IMR-90 (cell line): ENCODE results near the gene GNRH2. TPM values are rescaled to one million over a fixed set of nuclear protein-coding genes. Genes with fewer than 3 reads are reported as not detected.

Source experiments
- ATAC-seq: fragments of 200-7000 bp; cut with Tn5 transposase; 2 replicates; pipeline ENCODE4 v1.9.1; 2020; ENCODE audit warnings: low read depth, mild to moderate bottlenecking, moderate library complexity
- BruUV-seq: library from RNA; stranded (reverse); fragments of 400-500 nt; replicated peaks from 2 replicates; lab custom pipeline; 2021; lab: Mats Ljungman, UMichigan
- CTCF ChIA-PET: fragments of 300-600 bp; formaldehyde crosslinking; extraction: SDS; loops from one replicate; lab custom pipeline; 2021; ENCODE audit warnings: antibody characterized with exemption; lab: Yijun Ruan, JAX
- POLR2A ChIA-PET: fragments of 300-600 bp; sonication (Branson Sonifier 250); formaldehyde crosslinking; loops from one replicate; lab custom pipeline; 2022; ENCODE audit warnings: antibody characterized with exemption; ENCODE audit not compliant: unreplicated experiment; lab: Charles Lee
- DNase-seq: peaks from one replicate; pipeline ENCODE4 v3.0.0; 2013
- H2AFZ ChIP-seq: replicated peaks from 2 replicates; pipeline ENCODE3; 2013; ENCODE audit warnings: low read length, mild to moderate bottlenecking; ENCODE audit not compliant: poor library complexity
- H2AK5ac ChIP-seq: 2 replicates; pipeline ENCODE4 v1.6.1; 2013; ENCODE audit warnings: low read depth, low read length, inconsistent platforms
- H2AK9ac ChIP-seq: replicated peaks from 2 replicates; pipeline ENCODE3; 2013; ENCODE audit warnings: mild to moderate bottlenecking, low read depth, low read length, moderate library complexity; ENCODE audit not compliant: poor library complexity
- H2BK120ac ChIP-seq: 2 replicates; pipeline ENCODE4 v1.6.1; 2013; ENCODE audit warnings: low read depth, low read length, inconsistent platforms
- H2BK15ac ChIP-seq: 3 replicates; pipeline ENCODE4 v1.6.1; 2013; ENCODE audit warnings: low read depth, low read length, inconsistent platforms
- H2BK20ac ChIP-seq: 2 replicates; pipeline ENCODE4 v1.6.1; 2013; ENCODE audit warnings: low read depth, mild to moderate bottlenecking, inconsistent platforms, low read length, moderate library complexity
- H2BK5ac ChIP-seq: 2 replicates; pipeline ENCODE4 v1.6.1; 2013; ENCODE audit warnings: mild to moderate bottlenecking, low read depth, low read length, inconsistent platforms; ENCODE audit not compliant: poor library complexity, severe bottlenecking
- H3K14ac ChIP-seq: replicated peaks from 2 replicates; pipeline ENCODE4 v1.6.1; 2013; ENCODE audit warnings: low read depth, low read length, inconsistent platforms
- H3K18ac ChIP-seq: 2 replicates; pipeline ENCODE4 v1.6.1; 2013; ENCODE audit warnings: low read depth, low read length, control low read depth
- H3K23ac ChIP-seq: 2 replicates; pipeline ENCODE4 v1.6.1; 2013; ENCODE audit warnings: low read depth, low read length, inconsistent platforms
- H3K27ac ChIP-seq: 2 replicates; pipeline ENCODE4 v1.5.1; 2013; ENCODE audit warnings: mild to moderate bottlenecking, control low read depth, low read length; ENCODE audit not compliant: insufficient read depth
- H3K27me3 ChIP-seq: 2 replicates; pipeline ENCODE4 v1.6.1; 2013; ENCODE audit warnings: low read length; ENCODE audit not compliant: control insufficient read depth, insufficient read depth
- H3K36me3 ChIP-seq: 2 replicates; pipeline ENCODE4 v1.6.1; 2013; ENCODE audit warnings: low read length, mixed read lengths; ENCODE audit not compliant: control insufficient read depth, insufficient read depth
- H3K4ac ChIP-seq: 2 replicates; pipeline ENCODE4 v1.6.1; 2013; ENCODE audit warnings: low read depth, low read length, inconsistent platforms
- H3K4me1 ChIP-seq: 2 replicates; pipeline ENCODE4 v1.6.1; 2013; ENCODE audit warnings: low read length, mixed read lengths; ENCODE audit not compliant: control insufficient read depth, insufficient read depth
- H3K4me2 ChIP-seq: 2 replicates; pipeline ENCODE4 v1.6.1; 2013; ENCODE audit warnings: low read depth, mild to moderate bottlenecking, control low read depth, low read length, moderate library complexity
- H3K4me3 ChIP-seq: 2 replicates; pipeline ENCODE4 v1.5.1; 2013; ENCODE audit warnings: low read depth, mild to moderate bottlenecking, control low read depth, low read length, moderate library complexity; ENCODE audit not compliant: insufficient read depth
- H3K56ac ChIP-seq: 2 replicates; pipeline ENCODE4 v1.6.1; 2013; ENCODE audit warnings: low read length, inconsistent platforms; ENCODE audit not compliant: insufficient read depth; ENCODE audit errors: extremely low read depth
- H3K79me1 ChIP-seq, 2 experiments: 2 replicates each; pipeline ENCODE4 v1.6.1; 2013; ENCODE audit warnings: low read length in 2 of 2, inconsistent platforms in 1 of 2, low read depth in 1 of 2
- H3K9ac ChIP-seq: 2 replicates; pipeline ENCODE4 v1.6.1; 2013; ENCODE audit warnings: low read depth, low read length, control low read depth
- H3K9me1 ChIP-seq: 2 replicates; pipeline ENCODE4 v1.6.1; 2013; ENCODE audit warnings: low read length, inconsistent platforms; ENCODE audit not compliant: insufficient read depth
- H3K9me3 ChIP-seq: 2 replicates; pipeline ENCODE4 v1.6.1; 2013; ENCODE audit warnings: low read length; ENCODE audit not compliant: control insufficient read depth, insufficient read depth
- H4K20me1 ChIP-seq: 2 replicates; pipeline ENCODE4 v1.6.1; 2013; ENCODE audit warnings: low read length, inconsistent platforms; ENCODE audit not compliant: insufficient read depth
- H4K5ac ChIP-seq: 2 replicates; pipeline ENCODE4 v1.6.1; 2013; ENCODE audit warnings: mild to moderate bottlenecking, low read depth, low read length, control low read depth
- H4K8ac ChIP-seq, 2 experiments: 2 replicates each; pipeline ENCODE4 v1.6.1; 2013; ENCODE audit warnings: low read depth in 2 of 2, low read length in 2 of 2, control low read depth in 1 of 2, inconsistent platforms in 1 of 2
- H4K91ac ChIP-seq: 2 replicates; pipeline ENCODE4 v1.6.1; 2013; ENCODE audit warnings: low read depth, low read length, inconsistent platforms; ENCODE audit not compliant: insufficient read depth
- CEBPB ChIP-seq: IDR thresholded peaks from 2 replicates; pipeline ENCODE4 v1.6.1; 2012; ENCODE audit warnings: low read depth, low read length, improper control_type of control experiment
- CHD1 ChIP-seq: IDR thresholded peaks from 2 replicates; pipeline ENCODE4 v1.6.1; 2012; ENCODE audit warnings: low read depth, low read length, improper control_type of control experiment
- CTCF ChIP-seq: conservative IDR thresholded peaks from 2 replicates; pipeline ENCODE4 v1.5.1; 2012; ENCODE audit warnings: mild to moderate bottlenecking, low read depth, low read length, improper control_type of control experiment
- ELK1 ChIP-seq: fragments of 150-350 bp; IDR thresholded peaks from 2 replicates; pipeline ENCODE4 v1.6.1; 2016; ENCODE audit warnings: low read depth, mild to moderate bottlenecking, low read length, moderate library complexity, borderline replicate concordance
- FOS ChIP-seq: fragments of 150-350 bp; IDR thresholded peaks from 2 replicates; pipeline ENCODE4 v1.6.1; 2016; ENCODE audit warnings: low read depth, low read length
- MAFK ChIP-seq: IDR thresholded peaks from 2 replicates; pipeline ENCODE4 v1.6.1; 2012; ENCODE audit warnings: low read depth, low read length, improper control_type of control experiment
- MAZ ChIP-seq: IDR thresholded peaks from 2 replicates; pipeline ENCODE4 v1.6.1; 2012; ENCODE audit warnings: low read depth, mild to moderate bottlenecking, low read length, improper control_type of control experiment, moderate library complexity, borderline replicate concordance
- MXI1 ChIP-seq: IDR thresholded peaks from 2 replicates; pipeline ENCODE4 v1.6.1; 2012; ENCODE audit warnings: low read depth, mild to moderate bottlenecking, low read length, moderate library complexity, borderline replicate concordance
- NFE2L2 ChIP-seq: fragments of 150-350 bp; IDR thresholded peaks from 2 replicates; pipeline ENCODE4 v1.6.1; 2016; ENCODE audit warnings: low read depth, mild to moderate bottlenecking, low read length
- POLR2A ChIP-seq: IDR thresholded peaks from 2 replicates; pipeline ENCODE4 v1.6.1; 2012; ENCODE audit warnings: mild to moderate bottlenecking, low read depth, low read length
- RAD21 ChIP-seq: IDR thresholded peaks from 2 replicates; pipeline ENCODE4 v1.6.1; 2012; ENCODE audit warnings: low read length, improper control_type of control experiment
- RCOR1 ChIP-seq: IDR thresholded peaks from 2 replicates; pipeline ENCODE4 v1.6.1; 2012; ENCODE audit warnings: mild to moderate bottlenecking, low read length, improper control_type of control experiment; ENCODE audit not compliant: insufficient replicate concordance
- RFX5 ChIP-seq: IDR thresholded peaks from 2 replicates; pipeline ENCODE4 v1.8.0; 2012; ENCODE audit warnings: low read depth, mild to moderate bottlenecking, low read length, moderate library complexity
- SMC3 ChIP-seq: fragments of 150-350 bp; IDR thresholded peaks from 2 replicates; pipeline ENCODE4 v1.6.1; 2016; ENCODE audit warnings: low read depth, mild to moderate bottlenecking, antibody characterized with exemption, low read length, moderate library complexity
- USF2 ChIP-seq: fragments of 150-350 bp; IDR thresholded peaks from 2 replicates; pipeline ENCODE4 v1.6.1; 2017; ENCODE audit warnings: mild to moderate bottlenecking, antibody characterized with exemption, low read length, low read depth
- WGBS, 2 experiments: methylation state at CpG; one replicate each; pipeline versions ENCODE4 v1.1.5 to v1.1.7; 2013; ENCODE audit warnings: missing lambda C conversion rate in 2 of 2; ENCODE audit not compliant: insufficient read length in 1 of 2; ENCODE audit errors: extremely low coverage in 2 of 2; 5-methylcytosine and 5-hydroxymethylcytosine counted together
- dilution Hi-C: fragments of 300-500 bp; cut with HindIII; formaldehyde crosslinking; loops from one replicate; pipeline ENCODE4 v1.14.3; 2018; ENCODE audit warnings: low sequenced_read_pairs; ENCODE audit not compliant: unreplicated experiment
- in situ Hi-C: fragments of 300-500 bp; cut with MboI; formaldehyde crosslinking; loops from 3 replicates; pipeline ENCODE4 v1.14.3; 2019; ENCODE audit warnings: low sequenced_read_pairs, inconsistent platforms, mixed read lengths
- intact Hi-C: fragments of 100-400 bp; cut with micrococcal nuclease; formaldehyde crosslinking; loops from 2 replicates; pipeline ENCODE4 v1.10.0; 2022
- polyA plus RNA-seq, 3 experiments: library from polyadenylated mRNA; depleted of rRNA; stranded (reverse); fragments of >200 nt; gene quantifications; 2 replicates each; pipeline ENCODE4 v1.2.3, GENCODE V29; 2012; ENCODE audit warnings: low replicate concordance in 1 of 3
- total RNA-seq: library from RNA; depleted of rRNA; stranded (reverse); fragments of >200 nt; gene quantifications from 2 replicates; pipeline ENCODE4 v1.2.3, GENCODE V29; 2012

GNRH2 gene
- total and polyA plus RNA-seq, 2 of the 4 experiments (the other 2 are of a cell fraction), result 0.18 to 0.21 TPM

GRCh38 chr20:3038454-3038853 lies 5.0 kb upstream of the GNRH2 start:
- no peak for TF ChIP-seq POLR2A
- no peak for TF ChIP-seq CTCF
- no peak for TF ChIP-seq RAD21
- no peak for TF ChIP-seq CHD1
- no peak for TF ChIP-seq CEBPB
- TF ChIP-seq ELK1, result no peak
- no peak for TF ChIP-seq RCOR1
- TF ChIP-seq MAZ, result no peak
- no peak for TF ChIP-seq SMC3
- TF ChIP-seq FOS, result no peak
- TF ChIP-seq USF2, result no peak
- TF ChIP-seq MXI1, result no peak
- TF ChIP-seq MAFK, result no peak
- TF ChIP-seq RFX5, result no peak
- TF ChIP-seq NFE2L2, result no peak
- CTCF ChIA-PET, result no interaction called here
- no peak overlapping the region for H3K27ac ChIP-seq
- H2AK9ac ChIP-seq, result no peak overlapping the region
- H2BK20ac ChIP-seq, result no peak overlapping the region
- no peak overlapping the region for H3K4me3 ChIP-seq
- no peak overlapping the region for H3K9ac ChIP-seq
- DNase-seq (no peak), ATAC-seq (no peak)
- H3K36me3 ChIP-seq, result peaks cover 54% of the 10 kb centered on the region
- H2BK5ac ChIP-seq, result no peak overlapping the region
- no peak overlapping the region for H3K14ac ChIP-seq
- in situ Hi-C loops, result no loop called here
- no peak overlapping the region for H3K4me2 ChIP-seq
- no peaks in the 10 kb centered on the region for H4K20me1 ChIP-seq
- no peak overlapping the region for H3K23ac ChIP-seq
- H2AK5ac ChIP-seq, result no peak overlapping the region
- H3K9me1 ChIP-seq, result no peaks in the 10 kb centered on the region
- H3K79me1 ChIP-seq, result no peaks in the 10 kb centered on the region
- intact Hi-C loops, result no loop called here
- no peak overlapping the region for H4K5ac ChIP-seq
- H2BK120ac ChIP-seq, result no peak overlapping the region
- no peak overlapping the region for H4K91ac ChIP-seq
- H2BK15ac ChIP-seq, result no peak overlapping the region
- H3K9me3 ChIP-seq, result no peaks in the 10 kb centered on the region
- POLR2A ChIA-PET, result no interaction called here
- peaks cover 6% of the 10 kb centered on the region; the same call in 1 of the 2 replicates for H3K4me1 ChIP-seq
- no CpG with 5 or more reads among the region's 5 CpGs for WGBS, 2 experiments
- BruUV-seq, result no TSS peak
- H3K4ac ChIP-seq, result no peak overlapping the region
- H3K18ac ChIP-seq, result no peak overlapping the region
- dilution Hi-C loops, result no loop called here
- no peak overlapping the region for H2AFZ ChIP-seq
- no peaks in the 10 kb centered on the region for H3K27me3 ChIP-seq
- H3K56ac ChIP-seq, result no peak overlapping the region
- no peak overlapping the region for H4K8ac ChIP-seq
